ENCODE measurements around the gene CFAP210. TPM values are rescaled to one million over a fixed set of nuclear protein-coding genes. Genes with fewer than 3 reads are reported as not detected.
"Not testable (repeated sequence)": the region's sequence is repeated elsewhere in the genome, so short reads cannot be mapped to it uniquely, and the experiment has no call there.

CFAP210 gene
- total RNA-seq, 6 donors from 2014 or later = 1.4 to 14.7 (median 2.6) TPM; not detected in 1

- TF ChIP-seq POLR2A (IDR thresholded peaks at IDR 0.05) = no peak
- TF ChIP-seq CTCF (IDR thresholded peaks at IDR 0.05) = no peak
- TF ChIP-seq EP300 (IDR thresholded peaks at IDR 0.05) = no peak
- no peak for TF ChIP-seq POLR2AphosphoS5 (IDR thresholded peaks at IDR 0.05)
- Histone ChIP-seq H3K4me1 (peaks cover 0 to 11% (median 2%) of the 10 kb centered on the region in 4 donors), H3K9me3 (no peaks in the 10 kb centered on the region), H3K36me3 (no peaks in the 10 kb centered on the region), H3K4me3 (no peak overlapping the region), H3K27me3 (no peaks in the 10 kb centered on the region), H3K27ac (no peak overlapping the region)
- 100% methylated on average over 1 of the region's 1 CpG for WGBS, 2 donors
- DNase-seq (no peak), ATAC-seq (ENCODE audit: low FRiP score in 2 of 2) (no peak)
Measured at GRCh38 chr2:169709331-169709730, 15.1 kb upstream of the CFAP210 start.

GRCh38 chr2:169707626-169708025 is 13.4 kb upstream of the CFAP210 start:
- Histone ChIP-seq H3K4me3 (no peak overlapping the region), H3K27me3 (no peaks in the 10 kb centered on the region), H3K27ac (no peak overlapping the region), H3K36me3 (no peaks in the 10 kb centered on the region), H3K4me1 (peaks cover 0 to 11% (median 2%) of the 10 kb centered on the region in 4 donors), H3K9me3 (no peaks in the 10 kb centered on the region)
- ATAC-seq (ENCODE audit: low FRiP score in 2 of 2) (no peak), DNase-seq (no peak)
- no peak for TF ChIP-seq CTCF (IDR thresholded peaks at IDR 0.05)
- TF ChIP-seq POLR2AphosphoS5 (IDR thresholded peaks at IDR 0.05) = no peak
- no peak for TF ChIP-seq EP300 (IDR thresholded peaks at IDR 0.05)
- no peak for TF ChIP-seq POLR2A (IDR thresholded peaks at IDR 0.05)
- 73 to 74% methylated on average over 2 of the region's 2 CpGs for WGBS, 2 donors

- TF ChIP-seq POLR2A (IDR thresholded peaks at IDR 0.05) (no peak), POLR2AphosphoS5 (IDR thresholded peaks at IDR 0.05) (no peak), EP300 (IDR thresholded peaks at IDR 0.05) (no peak), CTCF (IDR thresholded peaks at IDR 0.05) (no peak)
- Histone ChIP-seq H3K4me3 (no peak overlapping the region), H3K36me3 (no peaks in the 10 kb centered on the region), H3K4me1 (peaks cover 0 to 11% (median 2%) of the 10 kb centered on the region in 4 donors), H3K9me3 (no peaks in the 10 kb centered on the region), H3K27me3 (no peaks in the 10 kb centered on the region), H3K27ac (no peak overlapping the region)
- 60 to 63% methylated on average over 2 of the region's 2 CpGs for WGBS, 2 donors
- DNase-seq (no peak), ATAC-seq (ENCODE audit: low FRiP score in 2 of 2) (no peak)
Measured at GRCh38 chr2:169705927-169706326, 11.7 kb upstream of the CFAP210 start.

- no peak for ATAC-seq (ENCODE audit: low FRiP score in 2 of 2)
- Histone ChIP-seq H3K36me3 (no peaks in the 10 kb centered on the region), H3K4me1 (peaks cover 0 to 5% (median 2%) of the 10 kb centered on the region in 4 donors), H3K9me3 (no peaks in the 10 kb centered on the region), H3K27ac (no peak overlapping the region), H3K4me3 (no peak overlapping the region), H3K27me3 (no peaks in the 10 kb centered on the region)
- no peak for DNase-seq
- 88 to 92% methylated on average over 1 of the region's 1 CpG for WGBS, 2 donors
- TF ChIP-seq POLR2AphosphoS5 (IDR thresholded peaks at IDR 0.05) = no peak
- no peak for TF ChIP-seq EP300 (IDR thresholded peaks at IDR 0.05)
- no peak for TF ChIP-seq CTCF (IDR thresholded peaks at IDR 0.05)
- no peak for TF ChIP-seq POLR2A (IDR thresholded peaks at IDR 0.05)
Measured at GRCh38 chr2:169704160-169704708, 10.0 kb upstream of the CFAP210 start.

- Histone ChIP-seq H3K36me3 (peaks cover 0 to 3% (median 0%) of the 10 kb centered on the region in 4 donors), H3K4me3 (no peak overlapping the region), H3K27me3 (no peaks in the 10 kb centered on the region), H3K27ac (no peak overlapping the region), H3K4me1 (peaks cover 0 to 5% (median 2%) of the 10 kb centered on the region in 4 donors), H3K9me3 (no peaks in the 10 kb centered on the region)
- DNase-seq (no peak), ATAC-seq (ENCODE audit: low FRiP score in 2 of 2) (no peak)
- TF ChIP-seq CTCF (IDR thresholded peaks at IDR 0.05) (no peak), EP300 (IDR thresholded peaks at IDR 0.05) (no peak), POLR2A (IDR thresholded peaks at IDR 0.05) (no peak), POLR2AphosphoS5 (IDR thresholded peaks at IDR 0.05) (no peak)
- WGBS, 2 donors = 79 to 81% methylated on average over 3 of the region's 3 CpGs
Measured at GRCh38 chr2:169702996-169703395, 8.8 kb upstream of the CFAP210 start.

GRCh38 chr2:169699173-169699572 is 5.0 kb upstream of the CFAP210 start:
- H3K4me3 ChIP-seq; ATAC-seq (ENCODE audit: low FRiP score in 2 of 2); H3K27ac ChIP-seq; DNase-seq; H3K9me3 ChIP-seq; H3K36me3 ChIP-seq; H3K27me3 ChIP-seq: not testable (repeated sequence)
- H3K4me1 ChIP-seq = peaks cover 0 to 12% (median 5%) of the 10 kb centered on the region in 4 donors
- 90 to 98% methylated on average over 2 of the region's 2 CpGs for WGBS, 2 donors

Data from upper lobe of left lung (tissue), 6 donors.